GM12878 (cell line): ENCODE data around the gene GAREM2. TPM values are rescaled to one million over a fixed set of nuclear protein-coding genes. Genes with fewer than 3 reads are reported as not detected.

ENCODE experiments used
- ATAC-seq: fragments of 200-7000 bp; cut with Tn5 transposase; 3 replicates; pipeline ENCODE4 v1.9.1; 2020; ENCODE audit warnings: mild to moderate bottlenecking, moderate library complexity
- BruUV-seq: library from RNA; stranded (reverse); fragments of 400-500 nt; replicated peaks from 2 replicates; lab custom pipeline; 2021; lab: Mats Ljungman, UMichigan
- CTCF ChIA-PET: fragments of 300-600 bp; sonication (Branson Sonifier 250); formaldehyde crosslinking; extraction: SDS; loops from one replicate; lab custom pipeline; 2021; ENCODE audit warnings: inconsistent platforms; lab: Yijun Ruan, JAX
- POLR2A ChIA-PET: fragments of 350-600 bp; formaldehyde crosslinking; extraction: SDS; loops from one replicate; lab custom pipeline; 2021; ENCODE audit warnings: inconsistent platforms; lab: Charles Lee
- RAD21 ChIA-PET: fragments of 300-600 bp; sonication (Branson Sonifier 250); formaldehyde crosslinking; loops from one replicate; lab custom pipeline; 2023; ENCODE audit warnings: antibody characterized with exemption; ENCODE audit not compliant: unreplicated experiment; lab: Charles Lee
- SMC1A ChIA-PET: fragments of 300-600 bp; sonication (Branson Sonifier 250); formaldehyde crosslinking; loops from one replicate; lab custom pipeline; 2023; ENCODE audit not compliant: unreplicated experiment, uncharacterized antibody; lab: Charles Lee
- DNase-seq: peaks from one replicate; pipeline ENCODE4 v3.0.0-alpha.2; 2011; ENCODE audit warnings: low read depth, low spot score
- FAIRE-seq: peaks from 3 replicates; lab custom pipeline; 2011; peaks lifted over from hg19 to GRCh38; lab: Jason Lieb, UNC
- H2AFZ ChIP-seq: 2 replicates; pipeline ENCODE4 v1.6.0; 2011; ENCODE audit warnings: low read depth, low read length, control low read depth; ENCODE audit not compliant: control insufficient read depth
- H3K27ac ChIP-seq: 2 replicates; pipeline ENCODE4 v1.5.1; 2011; ENCODE audit warnings: control low read depth; ENCODE audit not compliant: control insufficient read depth, insufficient read depth
- H3K27me3 ChIP-seq, 2 experiments: replicated peaks in 1 of 2; 2 replicates each; pipeline versions ENCODE4 v1.6.0 to v1.6.1; 2011; ENCODE audit warnings: low read length in 1 of 2; ENCODE audit not compliant: control insufficient read depth in 2 of 2, insufficient read depth in 2 of 2
- H3K36me3 ChIP-seq, 2 experiments: 2 replicates each; pipeline ENCODE4 v1.5.1; 2011; ENCODE audit warnings: low read length in 1 of 2; ENCODE audit not compliant: control insufficient read depth in 2 of 2, insufficient read depth in 2 of 2
- H3K4me1 ChIP-seq: 2 replicates; pipeline ENCODE4 v1.6.1; 2011; ENCODE audit warnings: mild to moderate bottlenecking, low read length, moderate library complexity, mixed read lengths; ENCODE audit not compliant: control insufficient read depth, insufficient read depth
- H3K4me2 ChIP-seq: 2 replicates; pipeline ENCODE4 v1.6.0; 2011; ENCODE audit warnings: control low read depth; ENCODE audit not compliant: control insufficient read depth, insufficient read depth
- H3K4me3 ChIP-seq: fragments of 200-600 bp; sonication (generic); 2 replicates; pipeline ENCODE4 v1.5.1; 2016
- H3K79me2 ChIP-seq: 2 replicates; pipeline ENCODE4 v1.6.0; 2011; ENCODE audit warnings: low read length; ENCODE audit not compliant: control insufficient read depth, insufficient read depth
- H3K9ac ChIP-seq: 2 replicates; pipeline ENCODE4 v1.8.0; 2011; ENCODE audit warnings: low read length, control low read depth, mixed read lengths; ENCODE audit not compliant: control insufficient read depth, insufficient read depth
- H3K9me3 ChIP-seq: replicated peaks from 3 replicates; pipeline ENCODE4 v1.5.1; 2011; ENCODE audit warnings: mild to moderate bottlenecking, low read length; ENCODE audit not compliant: control insufficient read depth, insufficient read depth
- H4K20me1 ChIP-seq: 2 replicates; pipeline ENCODE4 v1.6.0; 2011; ENCODE audit not compliant: control insufficient read depth, insufficient read depth
- ATF3 ChIP-seq: IDR thresholded peaks from 2 replicates; pipeline ENCODE4 v1.6.1; 2011; ENCODE audit warnings: low read depth, mild to moderate bottlenecking, low read length, moderate library complexity, borderline replicate concordance; ENCODE audit errors: extremely low read depth
- CBFB ChIP-seq: IDR thresholded peaks from 2 replicates; pipeline ENCODE4 v1.6.1; 2016; ENCODE audit warnings: antibody characterized with exemption, low read depth
- CREB1 ChIP-seq: IDR thresholded peaks from 2 replicates; pipeline ENCODE4 v1.6.1; 2012; ENCODE audit warnings: low read depth, mild to moderate bottlenecking, inconsistent platforms
- FOS ChIP-seq: IDR thresholded peaks from 3 replicates; pipeline ENCODE4 v1.6.1; 2011; ENCODE audit warnings: borderline replicate concordance; ENCODE audit not compliant: insufficient read length; ENCODE audit errors: extremely low read depth
- FOXK2 ChIP-seq: fragments of 450-650 bp; IDR thresholded peaks from 2 replicates; pipeline ENCODE4 v1.6.1; 2017; ENCODE audit warnings: mild to moderate bottlenecking, moderate library complexity
- KAT2A ChIP-seq: conservative IDR thresholded peaks from 2 replicates; pipeline ENCODE4 v1.6.1; 2011; ENCODE audit warnings: low read depth, low read length; ENCODE audit not compliant: control insufficient read depth
- NFYB ChIP-seq: IDR thresholded peaks from 2 replicates; pipeline ENCODE4 v1.6.1; 2011; ENCODE audit warnings: low read depth, mild to moderate bottlenecking, low read length, improper control_type of control experiment, moderate library complexity; ENCODE audit not compliant: insufficient read depth
- PAX8 ChIP-seq: fragments of 450-650 bp; IDR thresholded peaks from 2 replicates; pipeline ENCODE4 v1.6.1; 2017; ENCODE audit warnings: mild to moderate bottlenecking, moderate library complexity
- SIN3A ChIP-seq: IDR thresholded peaks from 2 replicates; pipeline ENCODE4 v1.6.1; 2012; ENCODE audit warnings: low read depth, low read length, improper control_type of control experiment
- WGBS: methylation state at CpG from one replicate; pipeline ENCODE4 v1.1.6; 2016; ENCODE audit warnings: low lambda C conversion rate; ENCODE audit not compliant: insufficient replicate concordance, insufficient coverage; ENCODE audit errors: missing lambda C conversion rate; 5-methylcytosine and 5-hydroxymethylcytosine counted together
- in situ Hi-C: fragments of 300-500 bp; cut with MboI; formaldehyde crosslinking; loops from 9 replicates; pipeline ENCODE4 v1.14.3; 2018; ENCODE audit warnings: mixed read lengths
- intact Hi-C: fragments of 100-400 bp; cut with micrococcal nuclease; formaldehyde crosslinking; loops from one replicate; pipeline ENCODE4 v1.14.2; 2022; ENCODE audit not compliant: unreplicated experiment
- polyA plus RNA-seq, 11 experiments: library from polyadenylated mRNA; depleted of rRNA in 4 of 11; unstranded in 6 of 11; stranded (reverse) in 5 of 11; fragments of >200 nt; fragmentation: Nextera tagmentation in 4 of 11; fragmentation: Illumina TruSeq in 1 of 11; extraction: Ambion mirVana in 4 of 11; extraction: Trizol in 1 of 11; gene quantifications; 1 replicate in 1 of 11; 2 replicates in 10 of 11; pipeline versions ENCODE4 v1.2.1 to v1.2.3, GENCODE V29; 2011 to 2016; ENCODE audit warnings: inconsistent platforms in 2 of 11, missing spikeins in 2 of 11, low read depth in 1 of 11
- total RNA-seq, 4 experiments: library from RNA; depleted of rRNA in 3 of 4; stranded (reverse); fragments of >200 nt in 3 of 4; fragmentation: Illumina TruSeq in 1 of 4; extraction: Trizol in 1 of 4; gene quantifications; 2 replicates each; pipeline versions ENCODE4 v1.2.1 to v1.2.3, GENCODE V29; 2013 to 2021

GAREM2 gene
- total and polyA plus RNA-seq, 10 of the 15 experiments (the other 5 are each of a cell fraction or from before 2014, with no cell fraction given), result 0.06 to 1.4 (median 0.44) TPM

DNA sequence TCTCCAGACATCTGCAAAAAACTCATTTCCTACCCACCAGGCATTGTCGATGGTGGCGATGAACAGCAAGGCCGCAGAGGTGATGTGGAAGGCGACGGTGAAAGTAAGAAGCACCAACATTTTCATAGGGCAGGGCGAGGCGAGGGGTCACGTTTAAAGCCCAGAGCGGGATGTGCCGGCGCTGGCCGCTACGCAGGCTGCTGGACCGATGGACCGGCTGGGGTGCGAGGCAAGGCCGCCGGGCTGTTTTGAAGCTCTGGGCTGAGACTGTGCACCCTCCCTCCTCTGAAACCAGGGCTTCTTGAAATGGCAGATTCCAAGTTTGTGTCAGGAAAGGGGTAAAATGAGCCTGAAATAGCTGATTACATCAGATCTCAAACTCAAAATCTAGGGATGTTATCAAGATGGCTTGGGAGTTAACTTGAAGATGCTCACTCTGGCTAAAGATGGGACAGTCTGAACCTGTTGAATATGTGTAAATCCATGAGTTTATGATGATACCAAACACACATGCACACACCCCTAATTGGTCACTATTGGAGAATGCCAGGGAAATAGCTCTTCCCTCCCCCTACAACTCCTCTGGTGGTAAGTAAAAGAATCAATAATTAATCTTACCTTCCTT is 31.6 kb upstream of the GAREM2 start:
- Histone ChIP-seq H3K27me3 (no peaks in the 10 kb centered on the region), H3K4me3 (no peak overlapping the region), H3K4me2 (no peak overlapping the region), H2AFZ (no peak overlapping the region), H3K4me1 (no peaks in the 10 kb centered on the region), H3K9ac (no peak overlapping the region), H3K36me3 (peaks cover 0 to 6% of the 10 kb centered on the region in 2 experiments; a peak in 1 of 4 replicates), H3K9me3 (no peaks in the 10 kb centered on the region), H4K20me1 (no peaks in the 10 kb centered on the region), H3K27ac (no peak overlapping the region), H3K79me2 (no peaks in the 10 kb centered on the region)
- ChIA-PET CTCF (interaction anchor here (1.0 kb wide), 2 partner anchors 150 to 189 kb away, joined by 3 read pairs; no protein-coding TSS in a partner anchor), RAD21 (interaction anchor here (1.5 kb wide), 1 partner anchor 53 kb away, joined by 3 read pairs; no protein-coding TSS in a partner anchor), POLR2A (interaction anchor here (0.5 kb wide), 1 partner anchor 638 kb away, joined by 4 read pairs; no protein-coding TSS in a partner anchor), SMC1A (interaction anchor here (1.0 to 1.2 kb wide), 2 partner anchors 150 to 190 kb away, joined by 3 to 4 read pairs; no protein-coding TSS in a partner anchor)
- no peak for TF ChIP-seq CREB1
- TF ChIP-seq ATF3, result no peak
- no peak for TF ChIP-seq KAT2A
- no peak for TF ChIP-seq SIN3A
- no peak for TF ChIP-seq PAX8
- TF ChIP-seq CBFB, result no peak
- TF ChIP-seq NFYB, result no peak
- TF ChIP-seq FOXK2, result no peak
- TF ChIP-seq FOS, result no peak
- WGBS, result 94% methylated on average over 18 of the region's 18 CpGs
- intact Hi-C loops, result no loop called here
- no peak for ATAC-seq
- in situ Hi-C loops, result loop anchor here (10.0 kb wide), 1 partner anchor 286 kb away; no protein-coding TSS in a partner anchor
- FAIRE-seq, result no peak
- no peak for DNase-seq
- no TSS peak for BruUV-seq
